Natural killer cell (primary cell): ENCODE measurements around the gene DMRTC2. TPM values are rescaled to one million over a fixed set of nuclear protein-coding genes. Genes with fewer than 3 reads are reported as not detected.

ENCODE experiments used
- ATAC-seq, 3 donors: fragments of 150-1000 bp in 2 of 3; fragments of 200-7000 bp in 1 of 3; cut with Tn5 transposase; 1 replicate in 1 of 3; 2 replicates in 2 of 3; pipeline ENCODE4 v1.10.0; 2021; ENCODE audit warnings: mild to moderate bottlenecking in 2 of 3, moderate library complexity in 2 of 3
- DNase-seq, 2 donors: peaks; one replicate each; pipeline versions ENCODE4 v3.0.0 to v3.0.0-alpha.2; 2013 to 2021; ENCODE audit warnings: mixed read lengths in 1 of 2
- H3K27ac ChIP-seq: one replicate; pipeline ENCODE4 v1.5.1; 2013; ENCODE audit warnings: mild to moderate bottlenecking, low read length
- H3K27me3 ChIP-seq: one replicate; pipeline ENCODE4 v1.6.1; 2013; ENCODE audit warnings: low read length; ENCODE audit not compliant: control insufficient read depth, insufficient read depth
- H3K36me3 ChIP-seq: one replicate; pipeline ENCODE4 v1.6.1; 2013; ENCODE audit warnings: low read length; ENCODE audit not compliant: control insufficient read depth, insufficient read depth
- H3K4me1 ChIP-seq: one replicate; pipeline ENCODE4 v1.6.1; 2013; ENCODE audit warnings: low read length; ENCODE audit not compliant: control insufficient read depth, insufficient read depth
- H3K4me3 ChIP-seq: one replicate; pipeline ENCODE4 v1.5.1; 2013; ENCODE audit warnings: low read length
- H3K9me3 ChIP-seq: one replicate; pipeline ENCODE4 v1.6.1; 2013; ENCODE audit warnings: low read length; ENCODE audit not compliant: control insufficient read depth, insufficient read depth
- H3K27ac Mint-ChIP-seq, 2 donors: one replicate each; pipeline ENCODE4 v1.8.0; 2022; ENCODE audit warnings: mild to moderate bottlenecking in 2 of 2, mixed read lengths in 2 of 2, moderate library complexity in 1 of 2
- H3K27me3 Mint-ChIP-seq, 2 donors: one replicate each; pipeline ENCODE4 v1.8.0; 2022; ENCODE audit warnings: low read depth in 2 of 2, mixed read lengths in 2 of 2
- H3K36me3 Mint-ChIP-seq: one replicate; pipeline ENCODE4 v1.8.0; 2022; ENCODE audit warnings: mixed read lengths
- H3K4me1 Mint-ChIP-seq, 2 donors: one replicate each; pipeline ENCODE4 v1.8.0; 2022; ENCODE audit warnings: mixed read lengths in 2 of 2
- H3K4me3 Mint-ChIP-seq: one replicate; pipeline ENCODE4 v1.8.0; 2022; ENCODE audit warnings: mild to moderate bottlenecking, moderate library complexity, mixed read lengths
- H3K9me3 Mint-ChIP-seq, 2 donors: one replicate each; pipeline ENCODE4 v1.8.0; 2022; ENCODE audit warnings: mixed read lengths in 2 of 2
- CTCF ChIP-seq: fragments of 200-600 bp; IDR thresholded peaks from one replicate; pipeline ENCODE4 v1.8.0; 2022; ENCODE audit warnings: antibody characterized with exemption
- WGBS: methylation state at CpG from one replicate; pipeline ENCODE4 v1.1.7; 2013; ENCODE audit warnings: missing lambda C conversion rate; ENCODE audit not compliant: insufficient coverage; 5-methylcytosine and 5-hydroxymethylcytosine counted together
- intact Hi-C: fragments of 100-400 bp; cut with micrococcal nuclease; formaldehyde crosslinking; loops from one replicate; pipeline ENCODE4 v1.14.2; 2022
- total RNA-seq, 4 donors: library from RNA; stranded (reverse); fragments of 120-200 nt in 1 of 4; gene quantifications; one replicate each; pipeline versions ENCODE4 v1.2.3 to v1.2.4, GENCODE V29; 2013 to 2022

The DMRTC2 gene
- total RNA-seq, 3 donors from 2014 or later (not counting 1 experiment from before 2014, with no cell fraction given) = not detected

- Histone ChIP-seq H3K9me3 (no peaks in the 10 kb centered on the region), H3K4me3 (peak within 1 kb of the TSS; percentile 45), H3K27ac (peak within 1 kb of the TSS; percentile 98), H3K36me3 (peaks cover 2% of the 10 kb centered on the region), H3K27me3 (no peaks in the 10 kb centered on the region), H3K4me1 (peaks cover 95% of the 10 kb centered on the region)
- TF ChIP-seq CTCF = no peak
- no peaks in the 10 kb centered on the region for H3K9me3 Mint-ChIP-seq
- peak within 1 kb of the TSS; percentile 95 to 97 for H3K27ac Mint-ChIP-seq
- H3K27me3 Mint-ChIP-seq = no peaks in the 10 kb centered on the region
- intact Hi-C loops = no loop called here
- H3K4me3 Mint-ChIP-seq = peak within 1 kb of the TSS; percentile 77
- H3K4me1 Mint-ChIP-seq = peaks cover 29 to 75% of the 10 kb centered on the region in 2 donors
- ATAC-seq = no peak
- WGBS = 33% methylated on average over 9 of the region's 9 CpGs
- DNase-seq = peak in 1 of 2 donors; percentile 51
- H3K36me3 Mint-ChIP-seq = no peaks in the 10 kb centered on the region
These were observed 32.3 kb downstream of the DMRTC2 start, which contains the start of gene CD79A for GRCh38 chr19:41876847-41877832. TSS of gene CD79A (plus strand) at chr19:41877279. CDS start at chr19:41877305, 26 bp downstream.

- Mint-ChIP-seq H3K4me3 (no peak overlapping the region), H3K36me3 (no peaks in the 10 kb centered on the region), H3K4me1 (peaks cover 31 to 71% of the 10 kb centered on the region in 2 donors), H3K9me3 (no peaks in the 10 kb centered on the region), H3K27me3 (no peaks in the 10 kb centered on the region), H3K27ac (peak overlapping the region; percentile 95 to 97)
- no peaks in the 10 kb centered on the region for H3K9me3 ChIP-seq
- no peaks in the 10 kb centered on the region for H3K27me3 ChIP-seq
- no peaks in the 10 kb centered on the region for H3K36me3 ChIP-seq
- H3K27ac ChIP-seq = peak overlapping the region; percentile 98
- intact Hi-C loops = no loop called here
- TF ChIP-seq CTCF = no peak
- 64% methylated on average over 17 of the region's 17 CpGs for WGBS
- ATAC-seq (no peak), DNase-seq (peak in 1 of 2 donors; percentile 52)
- H3K4me3 ChIP-seq = peak overlapping the region; percentile 45
- peaks cover 90% of the 10 kb centered on the region for H3K4me1 ChIP-seq
These were observed 33.4 kb downstream of the DMRTC2 start for GRCh38 chr19:41877916-41878905.

DNA sequence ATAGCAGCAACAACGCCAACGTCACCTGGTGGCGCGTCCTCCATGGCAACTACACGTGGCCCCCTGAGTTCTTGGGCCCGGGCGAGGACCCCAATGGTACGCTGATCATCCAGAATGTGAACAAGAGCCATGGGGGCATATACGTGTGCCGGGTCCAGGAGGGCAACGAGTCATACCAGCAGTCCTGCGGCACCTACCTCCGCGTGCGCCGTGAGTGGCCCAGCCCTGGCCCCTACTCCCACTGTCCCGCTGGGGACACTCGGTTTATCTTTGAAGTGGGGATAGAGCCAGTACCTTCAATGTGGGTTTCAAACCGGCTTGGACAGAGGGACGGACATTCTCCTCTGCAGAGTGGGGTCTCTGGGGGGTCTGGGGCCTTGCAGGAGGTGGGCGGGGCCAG is 34.2 kb downstream of the DMRTC2 start:
- 95% methylated on average over 21 of the region's 21 CpGs for WGBS
- Histone ChIP-seq H3K9me3 (no peaks in the 10 kb centered on the region), H3K27ac (peak overlapping the region; percentile 98), H3K4me1 (peaks cover 82% of the 10 kb centered on the region), H3K4me3 (peak overlapping the region; percentile 45), H3K27me3 (no peaks in the 10 kb centered on the region), H3K36me3 (no peaks in the 10 kb centered on the region)
- no peaks in the 10 kb centered on the region for H3K27me3 Mint-ChIP-seq
- H3K4me3 Mint-ChIP-seq = no peak overlapping the region
- ATAC-seq (no peak), DNase-seq (no peak)
- TF ChIP-seq CTCF = no peak
- H3K9me3 Mint-ChIP-seq = no peaks in the 10 kb centered on the region
- H3K27ac Mint-ChIP-seq = peak overlapping the region in 1 of 2 donors; percentile 95
- no peaks in the 10 kb centered on the region for H3K36me3 Mint-ChIP-seq
- intact Hi-C loops = no loop called here
- H3K4me1 Mint-ChIP-seq = peaks cover 28 to 73% of the 10 kb centered on the region in 2 donors
